ENCODE data around the gene COX7A2. TPM values are rescaled to one million over a fixed set of nuclear protein-coding genes. Genes with fewer than 3 reads are reported as not detected.

Gene COX7A2
- total and polyA plus RNA-seq, 2 of the 13 experiments (the other 11 are each of a cell fraction or from before 2014, with no cell fraction given), result 407 to 556 TPM

DNA sequence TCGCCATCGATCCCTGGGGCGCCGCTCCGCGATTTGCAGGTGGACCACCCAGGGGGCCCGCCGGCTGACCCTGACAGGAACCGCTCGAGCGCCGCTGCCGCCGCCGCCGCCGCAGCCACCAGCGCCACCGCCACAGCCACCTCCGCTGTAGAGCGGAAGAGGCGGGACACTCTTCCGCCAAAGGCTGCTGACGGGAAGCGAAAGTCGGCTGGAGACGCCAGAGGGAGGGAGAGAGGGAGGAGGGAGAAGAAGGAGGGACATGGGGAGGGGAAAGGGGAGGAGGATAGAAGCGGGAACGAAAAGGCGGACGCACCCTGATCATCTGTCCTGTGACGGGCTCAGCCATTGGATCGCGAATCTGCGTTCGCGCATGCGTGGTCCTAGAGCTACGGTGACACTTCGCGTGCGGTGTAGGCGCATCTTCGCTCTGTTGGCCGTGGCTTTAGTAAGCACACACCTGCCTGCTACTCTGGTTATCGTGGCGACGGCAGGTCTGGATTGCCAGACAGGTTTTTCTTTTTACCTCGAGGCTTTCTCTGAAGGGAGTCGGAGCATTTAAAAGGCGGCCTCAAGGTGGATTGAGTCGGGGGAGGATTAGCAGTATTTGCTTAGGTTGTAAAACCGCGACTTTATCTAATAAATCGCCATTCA lies 41.2 kb upstream of the COX7A2 start, which contains the start of gene TMEM30A (continued):
- TF ChIP-seq SRSF4 (IDR thresholded peaks at IDR 0.05; ENCODE audit: low read depth, low read length, poor library complexity, severe bottlenecking), result no peak
- TF ChIP-seq DR1 (CRISPR knock-in tag; IDR thresholded peaks at IDR 0.05), result no peak; the same call in none of the 2 replicates
- TF ChIP-seq, protein P1, sequence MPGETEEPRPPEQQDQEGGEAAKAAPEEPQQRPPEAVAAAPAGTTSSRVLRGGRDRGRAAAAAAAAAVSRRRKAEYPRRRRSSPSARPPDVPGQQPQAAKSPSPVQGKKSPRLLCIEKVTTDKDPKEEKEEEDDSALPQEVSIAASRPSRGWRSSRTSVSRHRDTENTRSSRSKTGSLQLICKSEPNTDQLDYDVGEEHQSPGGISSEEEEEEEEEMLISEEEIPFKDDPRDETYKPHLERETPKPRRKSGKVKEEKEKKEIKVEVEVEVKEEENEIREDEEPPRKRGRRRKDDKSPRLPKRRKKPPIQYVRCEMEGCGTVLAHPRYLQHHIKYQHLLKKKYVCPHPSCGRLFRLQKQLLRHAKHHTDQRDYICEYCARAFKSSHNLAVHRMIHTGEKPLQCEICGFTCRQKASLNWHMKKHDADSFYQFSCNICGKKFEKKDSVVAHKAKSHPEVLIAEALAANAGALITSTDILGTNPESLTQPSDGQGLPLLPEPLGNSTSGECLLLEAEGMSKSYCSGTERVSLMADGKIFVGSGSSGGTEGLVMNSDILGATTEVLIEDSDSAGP (CRISPR knock-in tag; IDR thresholded peaks at IDR 0.05; ENCODE audit: borderline replicate concordance), result peak; percentile 92; the same call in 1 of the 2 replicates
- TF ChIP-seq ZNF629 (CRISPR knock-in tag; conservative IDR thresholded peaks at IDR 0.05), result no peak
- peak; percentile 59; the same call in 1 of the 2 replicates for TF ChIP-seq ZSCAN31 (CRISPR knock-in tag; IDR thresholded peaks at IDR 0.05; ENCODE audit: low read depth)
- TF ChIP-seq, protein P2, sequence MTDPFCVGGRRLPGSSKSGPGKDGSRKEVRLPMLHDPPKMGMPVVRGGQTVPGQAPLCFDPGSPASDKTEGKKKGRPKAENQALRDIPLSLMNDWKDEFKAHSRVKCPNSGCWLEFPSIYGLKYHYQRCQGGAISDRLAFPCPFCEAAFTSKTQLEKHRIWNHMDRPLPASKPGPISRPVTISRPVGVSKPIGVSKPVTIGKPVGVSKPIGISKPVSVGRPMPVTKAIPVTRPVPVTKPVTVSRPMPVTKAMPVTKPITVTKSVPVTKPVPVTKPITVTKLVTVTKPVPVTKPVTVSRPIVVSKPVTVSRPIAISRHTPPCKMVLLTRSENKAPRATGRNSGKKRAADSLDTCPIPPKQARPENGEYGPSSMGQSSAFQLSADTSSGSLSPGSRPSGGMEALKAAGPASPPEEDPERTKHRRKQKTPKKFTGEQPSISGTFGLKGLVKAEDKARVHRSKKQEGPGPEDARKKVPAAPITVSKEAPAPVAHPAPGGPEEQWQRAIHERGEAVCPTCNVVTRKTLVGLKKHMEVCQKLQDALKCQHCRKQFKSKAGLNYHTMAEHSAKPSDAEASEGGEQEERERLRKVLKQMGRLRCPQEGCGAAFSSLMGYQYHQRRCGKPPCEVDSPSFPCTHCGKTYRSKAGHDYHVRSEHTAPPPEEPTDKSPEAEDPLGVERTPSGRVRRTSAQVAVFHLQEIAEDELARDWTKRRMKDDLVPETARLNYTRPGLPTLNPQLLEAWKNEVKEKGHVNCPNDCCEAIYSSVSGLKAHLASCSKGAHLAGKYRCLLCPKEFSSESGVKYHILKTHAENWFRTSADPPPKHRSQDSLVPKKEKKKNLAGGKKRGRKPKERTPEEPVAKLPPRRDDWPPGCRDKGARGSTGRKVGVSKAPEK (CRISPR knock-in tag; IDR thresholded peaks at IDR 0.05; ENCODE audit: borderline replicate concordance), result 0 out of 2 replicates have a peak, but pooled peaks have one; percentile 12
- no peak for TF ChIP-seq HMGA1 (CRISPR knock-in tag; conservative IDR thresholded peaks at IDR 0.05)
- TF ChIP-seq ZNF124 (CRISPR knock-in tag; IDR thresholded peaks at IDR 0.05), result peak; percentile 54; the same call in 1 of the 2 replicates
- TF ChIP-seq, protein P3, sequence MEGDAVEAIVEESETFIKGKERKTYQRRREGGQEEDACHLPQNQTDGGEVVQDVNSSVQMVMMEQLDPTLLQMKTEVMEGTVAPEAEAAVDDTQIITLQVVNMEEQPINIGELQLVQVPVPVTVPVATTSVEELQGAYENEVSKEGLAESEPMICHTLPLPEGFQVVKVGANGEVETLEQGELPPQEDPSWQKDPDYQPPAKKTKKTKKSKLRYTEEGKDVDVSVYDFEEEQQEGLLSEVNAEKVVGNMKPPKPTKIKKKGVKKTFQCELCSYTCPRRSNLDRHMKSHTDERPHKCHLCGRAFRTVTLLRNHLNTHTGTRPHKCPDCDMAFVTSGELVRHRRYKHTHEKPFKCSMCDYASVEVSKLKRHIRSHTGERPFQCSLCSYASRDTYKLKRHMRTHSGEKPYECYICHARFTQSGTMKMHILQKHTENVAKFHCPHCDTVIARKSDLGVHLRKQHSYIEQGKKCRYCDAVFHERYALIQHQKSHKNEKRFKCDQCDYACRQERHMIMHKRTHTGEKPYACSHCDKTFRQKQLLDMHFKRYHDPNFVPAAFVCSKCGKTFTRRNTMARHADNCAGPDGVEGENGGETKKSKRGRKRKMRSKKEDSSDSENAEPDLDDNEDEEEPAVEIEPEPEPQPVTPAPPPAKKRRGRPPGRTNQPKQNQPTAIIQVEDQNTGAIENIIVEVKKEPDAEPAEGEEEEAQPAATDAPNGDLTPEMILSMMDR (CRISPR knock-in tag; IDR thresholded peaks at IDR 0.05), result no peak
- TF ChIP-seq, protein P4, sequence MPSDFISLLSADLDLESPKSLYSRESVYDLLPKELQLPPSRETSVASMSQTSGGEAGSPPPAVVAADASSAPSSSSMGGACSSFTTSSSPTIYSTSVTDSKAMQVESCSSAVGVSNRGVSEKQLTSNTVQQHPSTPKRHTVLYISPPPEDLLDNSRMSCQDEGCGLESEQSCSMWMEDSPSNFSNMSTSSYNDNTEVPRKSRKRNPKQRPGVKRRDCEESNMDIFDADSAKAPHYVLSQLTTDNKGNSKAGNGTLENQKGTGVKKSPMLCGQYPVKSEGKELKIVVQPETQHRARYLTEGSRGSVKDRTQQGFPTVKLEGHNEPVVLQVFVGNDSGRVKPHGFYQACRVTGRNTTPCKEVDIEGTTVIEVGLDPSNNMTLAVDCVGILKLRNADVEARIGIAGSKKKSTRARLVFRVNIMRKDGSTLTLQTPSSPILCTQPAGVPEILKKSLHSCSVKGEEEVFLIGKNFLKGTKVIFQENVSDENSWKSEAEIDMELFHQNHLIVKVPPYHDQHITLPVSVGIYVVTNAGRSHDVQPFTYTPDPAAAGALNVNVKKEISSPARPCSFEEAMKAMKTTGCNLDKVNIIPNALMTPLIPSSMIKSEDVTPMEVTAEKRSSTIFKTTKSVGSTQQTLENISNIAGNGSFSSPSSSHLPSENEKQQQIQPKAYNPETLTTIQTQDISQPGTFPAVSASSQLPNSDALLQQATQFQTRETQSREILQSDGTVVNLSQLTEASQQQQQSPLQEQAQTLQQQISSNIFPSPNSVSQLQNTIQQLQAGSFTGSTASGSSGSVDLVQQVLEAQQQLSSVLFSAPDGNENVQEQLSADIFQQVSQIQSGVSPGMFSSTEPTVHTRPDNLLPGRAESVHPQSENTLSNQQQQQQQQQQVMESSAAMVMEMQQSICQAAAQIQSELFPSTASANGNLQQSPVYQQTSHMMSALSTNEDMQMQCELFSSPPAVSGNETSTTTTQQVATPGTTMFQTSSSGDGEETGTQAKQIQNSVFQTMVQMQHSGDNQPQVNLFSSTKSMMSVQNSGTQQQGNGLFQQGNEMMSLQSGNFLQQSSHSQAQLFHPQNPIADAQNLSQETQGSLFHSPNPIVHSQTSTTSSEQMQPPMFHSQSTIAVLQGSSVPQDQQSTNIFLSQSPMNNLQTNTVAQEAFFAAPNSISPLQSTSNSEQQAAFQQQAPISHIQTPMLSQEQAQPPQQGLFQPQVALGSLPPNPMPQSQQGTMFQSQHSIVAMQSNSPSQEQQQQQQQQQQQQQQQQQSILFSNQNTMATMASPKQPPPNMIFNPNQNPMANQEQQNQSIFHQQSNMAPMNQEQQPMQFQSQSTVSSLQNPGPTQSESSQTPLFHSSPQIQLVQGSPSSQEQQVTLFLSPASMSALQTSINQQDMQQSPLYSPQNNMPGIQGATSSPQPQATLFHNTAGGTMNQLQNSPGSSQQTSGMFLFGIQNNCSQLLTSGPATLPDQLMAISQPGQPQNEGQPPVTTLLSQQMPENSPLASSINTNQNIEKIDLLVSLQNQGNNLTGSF (CRISPR knock-in tag; IDR thresholded peaks at IDR 0.05), result no peak
- TF ChIP-seq, protein P5, sequence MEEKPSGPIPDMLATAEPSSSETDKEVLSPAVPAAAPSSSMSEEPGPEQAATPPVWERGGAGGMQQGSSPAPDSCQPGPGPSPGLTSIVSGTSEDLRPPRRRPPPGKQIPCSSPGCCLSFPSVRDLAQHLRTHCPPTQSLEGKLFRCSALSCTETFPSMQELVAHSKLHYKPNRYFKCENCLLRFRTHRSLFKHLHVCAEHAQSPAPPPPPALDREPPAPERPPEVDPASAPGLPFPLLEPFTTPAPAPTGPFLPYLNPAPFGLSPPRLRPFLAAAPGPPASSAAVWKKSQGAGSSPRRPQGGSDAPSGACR (CRISPR knock-in tag; IDR thresholded peaks at IDR 0.05), result no peak; the same call in 1 of the 2 replicates
- TF ChIP-seq ZNF235 (CRISPR knock-in tag; IDR thresholded peaks at IDR 0.05; ENCODE audit: borderline replicate concordance), result no peak
- TF ChIP-seq IKZF1 (IDR thresholded peaks at IDR 0.05), result no peak

All from HepG2 (cell line).